Stimulated activated CD8-positive, alpha-beta memory T cell treated with anti-CD3 and anti-CD28 coated beads, Interleukin-15, amount 100 ng/mL, for 4 hours (primary cell): ENCODE data around the gene HOXA7.

ENCODE experiments used
- DNase-seq, 2 donors: peaks; one replicate each; pipeline ENCODE4 v3.0.0-alpha.2; 2020; ENCODE audit warnings: low read depth in 2 of 2

HOXA7 gene

DNA sequence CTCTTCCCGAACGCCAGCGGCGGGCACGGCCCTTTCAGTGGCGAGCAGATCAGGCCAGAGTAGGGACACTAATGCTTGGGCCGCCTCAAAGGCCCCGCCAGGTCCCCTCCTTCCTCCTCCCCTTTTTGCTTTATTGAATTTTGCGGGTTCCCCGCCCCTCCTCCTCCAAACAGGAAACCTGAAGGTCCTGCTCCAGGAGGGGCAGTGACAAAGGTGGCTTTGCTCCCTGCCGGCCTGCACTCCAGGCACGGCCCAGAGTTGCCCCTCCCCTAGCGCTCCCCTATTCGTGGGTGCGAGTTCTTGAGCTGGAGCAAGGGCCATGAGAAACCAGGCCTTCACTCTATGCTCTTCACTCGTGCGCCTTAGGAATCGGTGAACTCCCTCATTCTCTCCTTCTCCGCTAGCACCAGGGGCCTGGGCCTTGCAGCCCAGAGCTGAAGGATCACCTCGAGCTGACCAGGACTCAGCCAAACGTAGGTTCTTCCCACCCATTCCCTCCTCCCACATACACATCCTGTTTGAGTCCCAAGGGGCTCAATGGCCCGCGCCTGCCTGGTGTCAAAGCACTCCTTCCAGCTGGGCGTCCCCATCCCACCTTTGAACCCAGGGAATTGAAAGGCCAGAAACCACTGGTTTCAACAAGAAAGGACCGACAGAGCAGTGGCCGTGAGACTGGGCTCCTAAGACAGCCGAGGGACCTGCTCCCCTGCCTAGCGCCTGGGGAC lies 8.3 kb downstream of the HOXA7 start:
- DNase-seq, result no peak

DNA sequence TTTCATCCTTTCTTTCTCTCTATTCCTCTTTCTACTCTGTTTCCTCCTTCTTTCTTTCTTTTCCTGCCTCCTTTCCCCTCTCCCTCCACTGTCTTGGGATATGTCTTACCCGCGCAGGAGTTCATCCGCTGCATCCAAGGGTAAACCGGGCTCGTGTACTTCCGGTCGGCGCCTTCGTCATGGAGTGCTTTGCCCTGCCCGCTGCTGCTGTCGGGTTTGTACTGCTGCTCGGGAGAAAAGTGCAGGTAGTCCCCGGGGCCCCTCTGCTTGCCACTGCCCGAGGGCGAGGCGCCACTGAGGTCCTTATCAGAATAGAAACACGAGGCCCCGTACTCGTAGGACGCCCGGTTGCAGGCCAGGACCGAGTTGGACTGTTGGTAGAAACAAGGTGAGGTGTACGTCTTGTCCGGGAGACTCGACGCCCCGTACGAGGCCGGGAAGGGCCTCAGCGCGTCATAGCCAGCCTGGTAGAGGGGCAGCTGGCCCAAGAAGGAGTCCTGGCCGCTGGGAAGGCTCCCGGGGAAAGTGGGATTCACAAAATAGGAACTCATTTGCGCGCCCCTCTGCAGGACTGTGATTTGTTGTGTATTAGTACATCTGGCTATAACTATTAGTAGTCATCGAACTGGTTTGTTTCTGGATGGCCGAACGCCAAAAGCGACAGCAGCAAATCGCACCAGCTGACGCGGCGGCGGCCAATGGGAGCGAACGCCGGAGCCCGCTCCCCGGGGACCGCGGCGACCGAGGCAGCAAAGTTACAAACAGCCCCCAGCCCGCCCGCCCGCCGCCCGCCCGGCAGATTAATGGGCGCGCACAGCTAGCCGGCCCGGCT lies 9.1 kb downstream of the HOXA7 start, which contains the start of gene HOXA6:
Gene HOXA6, minus strand, starts transcription at position 576 of the 832 bp plus-strand sequence. Its CDS starts 25 bp downstream, at position 551.
- no peak for DNase-seq

DNA sequence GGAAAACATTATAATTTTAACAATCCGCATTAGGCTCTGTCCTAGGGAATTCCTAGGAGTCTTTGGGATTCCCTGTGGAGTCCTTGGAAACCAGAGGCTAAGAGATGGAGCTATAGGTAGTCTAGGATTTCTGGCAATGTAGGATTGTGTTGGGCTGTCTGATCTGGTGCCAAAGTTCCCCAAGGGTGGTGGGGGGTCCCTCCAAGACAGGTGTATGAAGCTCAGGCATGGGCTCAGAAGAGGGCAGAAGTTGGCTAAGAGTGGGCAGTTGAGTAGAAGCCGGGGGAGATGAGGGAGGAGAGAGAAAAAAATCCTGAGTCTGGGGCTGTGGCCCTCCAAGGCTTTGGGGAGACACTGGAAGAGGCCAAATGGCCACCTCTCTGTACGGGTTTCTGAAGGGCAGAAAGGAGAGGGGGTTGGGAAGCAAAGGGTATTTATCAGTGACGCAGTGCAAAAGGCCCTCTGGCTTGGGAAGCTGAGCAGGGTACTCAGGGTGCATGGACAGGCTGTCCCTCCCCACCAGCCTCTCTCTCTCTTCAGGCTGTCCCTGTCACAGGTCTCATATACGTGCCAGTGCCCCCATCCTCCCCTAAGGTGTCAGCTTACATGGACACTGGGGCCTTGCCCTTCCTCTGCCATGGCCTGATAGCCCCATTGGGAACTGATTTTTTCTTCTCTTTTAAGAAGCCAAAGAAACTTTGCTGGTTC lies 9.8 kb downstream of the HOXA7 start:
- DNase-seq, result no peak

DNA sequence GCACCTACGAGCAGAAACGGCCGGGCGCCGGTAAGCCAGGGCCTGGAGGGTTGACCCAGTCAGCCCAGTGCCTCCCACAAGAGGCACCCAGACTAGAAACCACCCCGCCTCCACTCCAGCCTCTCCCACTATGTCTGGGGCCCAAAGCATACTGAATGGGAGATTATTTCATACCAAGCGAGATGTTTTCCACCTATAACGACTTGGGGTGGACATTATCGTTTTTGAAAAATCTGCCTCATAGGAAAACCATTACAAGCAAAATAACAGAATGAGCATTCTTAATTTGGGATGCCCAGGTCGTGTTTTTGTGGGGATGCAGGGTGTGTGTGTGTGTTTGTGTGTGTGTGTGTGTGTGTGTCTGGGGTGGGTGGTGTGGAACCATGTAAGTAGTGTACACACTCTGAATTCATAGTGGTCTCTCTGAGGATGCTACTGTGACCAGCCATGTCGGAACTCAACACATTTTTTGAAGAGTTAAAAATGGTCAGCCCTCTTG lies 10.5 kb downstream of the HOXA7 start:
- no peak for DNase-seq

DNA sequence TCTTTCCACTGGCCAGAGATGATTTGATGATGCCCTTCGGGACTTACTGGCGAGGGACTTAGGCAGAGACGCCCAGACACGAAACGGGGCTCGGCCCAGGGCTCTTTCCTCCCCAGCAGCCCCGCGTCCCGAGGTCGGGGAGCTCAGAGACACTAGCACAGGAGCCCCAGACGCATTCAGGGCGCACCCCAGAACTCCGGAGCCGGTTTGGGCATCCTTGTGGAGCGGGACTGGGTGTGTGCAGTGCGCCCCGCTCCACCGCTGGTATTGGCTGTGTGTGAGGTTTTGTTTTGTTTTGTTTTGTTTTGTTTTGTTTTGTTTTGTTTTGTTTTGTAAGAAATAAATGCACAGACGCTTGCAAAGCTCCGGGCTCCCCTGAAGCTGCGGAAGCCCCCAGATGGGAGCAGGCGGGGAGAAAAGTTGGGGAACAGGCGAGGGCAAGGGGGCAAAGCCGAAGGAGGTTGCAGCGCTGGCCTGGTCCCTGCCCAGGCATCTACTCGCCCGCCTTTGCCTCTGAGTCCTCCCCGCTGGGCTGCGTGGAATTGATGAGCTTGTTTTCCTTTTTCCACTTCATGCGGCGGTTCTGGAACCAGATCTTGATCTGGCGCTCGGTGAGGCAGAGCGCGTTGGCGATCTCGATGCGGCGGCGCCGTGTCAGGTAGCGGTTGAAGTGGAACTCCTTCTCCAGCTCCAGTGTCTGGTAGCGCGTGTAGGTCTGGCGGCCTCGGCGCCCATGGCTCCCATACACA lies 11.1 kb downstream of the HOXA7 start:
- DNase-seq, result no peak

DNA sequence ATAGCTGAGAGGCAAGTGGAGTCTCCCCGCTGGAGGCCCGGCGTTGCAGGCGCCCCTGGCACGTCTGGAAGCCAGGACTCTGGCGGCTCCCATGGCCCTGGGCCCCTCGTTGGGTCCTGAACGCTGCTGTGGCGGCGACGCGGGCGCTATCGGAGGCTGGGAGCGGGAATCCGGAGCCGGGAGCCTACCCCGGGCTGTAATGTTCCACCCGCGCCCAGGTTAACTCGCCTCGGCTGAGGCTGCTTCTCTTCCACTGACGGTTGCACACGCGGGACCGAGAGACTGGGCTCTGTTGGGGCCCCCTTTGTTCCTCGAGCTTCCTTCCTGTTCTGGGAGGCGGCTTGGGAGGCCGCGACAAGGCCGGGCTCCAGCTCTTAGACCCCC lies 11.7 kb downstream of the HOXA7 start:
- no peak for DNase-seq

DNA sequence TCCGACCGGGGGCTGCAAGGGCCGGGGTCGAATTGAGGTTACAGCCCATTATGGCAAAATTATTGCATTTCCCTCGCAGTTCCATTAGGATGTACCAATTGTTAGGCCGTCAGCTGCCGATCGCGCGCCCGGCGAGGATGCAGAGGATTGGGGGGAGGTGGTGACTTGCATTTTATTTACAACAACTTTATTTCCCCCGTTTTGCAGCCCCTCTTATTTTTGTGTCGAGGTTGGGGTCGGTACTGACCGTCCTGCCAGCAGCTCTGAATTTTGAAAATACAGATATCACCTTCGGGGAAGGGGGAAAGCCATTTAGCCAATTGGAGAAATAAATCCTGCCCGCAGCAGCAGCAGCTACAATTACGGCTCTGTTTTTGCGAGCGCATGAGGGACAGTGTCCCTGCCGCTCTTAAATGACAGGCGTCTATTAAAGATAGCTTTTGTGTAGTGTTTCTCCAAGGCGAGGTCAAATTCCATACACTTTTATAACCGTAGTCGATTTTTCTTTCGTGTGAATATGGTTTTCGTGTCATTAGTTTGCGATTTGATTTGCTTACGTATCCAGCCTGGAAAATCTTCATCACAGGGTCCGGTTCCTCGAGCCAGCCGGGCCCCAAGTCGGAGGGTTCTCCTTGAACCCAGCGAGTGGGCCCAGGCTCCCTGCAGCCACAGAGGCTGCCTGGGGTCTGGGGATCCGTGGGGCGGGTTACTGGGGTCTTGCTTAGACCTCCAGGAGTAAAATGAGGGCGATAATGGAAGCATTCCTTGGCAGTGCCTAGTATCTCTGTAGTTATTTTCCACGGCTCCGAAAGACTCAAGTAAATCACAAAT lies 12.3 kb downstream of the HOXA7 start:
- no peak for DNase-seq

DNA sequence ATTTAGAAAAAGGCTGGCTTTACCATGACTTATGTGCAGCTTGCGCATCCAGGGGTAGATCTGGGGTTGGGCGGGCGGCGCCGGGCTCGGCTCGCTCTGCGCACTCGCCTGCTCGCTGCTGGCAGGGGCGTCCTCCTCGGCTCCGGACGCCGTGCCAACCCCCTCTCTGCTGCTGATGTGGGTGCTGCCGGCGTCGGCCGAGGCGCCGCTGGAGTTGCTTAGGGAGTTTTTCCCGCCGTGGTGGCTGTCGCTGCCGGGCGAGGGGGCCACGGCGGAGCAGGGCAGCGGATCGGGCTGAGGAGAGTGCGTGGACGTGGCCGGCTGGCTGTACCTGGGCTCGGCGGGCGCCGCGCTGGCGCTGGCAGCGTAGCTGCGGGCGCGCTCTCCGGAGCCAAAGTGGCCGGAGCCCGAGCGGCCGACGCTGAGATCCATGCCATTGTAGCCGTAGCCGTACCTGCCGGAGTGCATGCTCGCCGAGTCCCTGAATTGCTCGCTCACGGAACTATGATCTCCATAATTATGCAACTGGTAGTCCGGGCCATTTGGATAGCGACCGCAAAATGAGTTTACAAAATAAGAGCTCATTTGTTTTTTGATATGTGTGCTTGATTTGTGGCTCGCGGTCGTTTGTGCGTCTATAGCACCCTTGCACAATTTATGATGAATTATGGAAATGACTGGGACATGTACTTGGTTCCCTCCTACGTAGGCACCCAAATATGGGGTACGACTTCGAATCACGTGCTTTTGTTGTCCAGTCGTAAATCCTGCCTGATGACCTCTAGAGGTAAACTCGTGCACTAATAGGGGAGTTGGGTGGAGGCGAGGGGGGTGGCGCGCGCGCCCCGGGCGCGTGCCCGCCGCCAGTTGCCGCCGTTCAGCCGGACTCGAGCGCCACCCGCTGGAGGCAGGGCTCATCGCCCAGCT lies 13.2 kb downstream of the HOXA7 start, which contains the start of gene HOXA5:
Gene HOXA5, minus strand, starts transcription at position 659 of the 927 bp plus-strand sequence. Its CDS starts 74 bp downstream, at position 585.
- DNase-seq, result no peak

DNA sequence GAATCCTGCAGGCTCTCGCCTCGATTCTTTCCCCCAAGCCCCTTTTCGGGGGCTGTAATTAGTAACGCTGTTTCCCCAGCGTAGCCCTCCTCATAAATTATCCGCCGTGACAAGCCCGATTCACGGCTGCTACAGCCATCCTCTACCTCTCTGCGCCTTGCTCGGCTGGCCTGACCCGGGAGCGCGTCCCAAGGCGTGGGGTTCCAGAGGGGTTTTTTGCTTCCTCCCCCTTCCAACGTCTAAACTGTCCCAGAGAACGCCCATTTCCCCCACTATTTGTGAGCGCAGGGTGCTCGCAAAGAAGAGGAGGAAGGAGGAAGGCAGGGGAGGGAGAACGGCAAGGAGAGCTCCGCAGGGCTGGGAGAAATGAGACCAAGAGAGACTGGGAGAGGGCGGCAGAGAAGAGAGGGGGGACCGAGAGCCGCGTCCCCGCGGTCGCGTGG lies 13.9 kb downstream of the HOXA7 start:
- DNase-seq, result no peak

DNA sequence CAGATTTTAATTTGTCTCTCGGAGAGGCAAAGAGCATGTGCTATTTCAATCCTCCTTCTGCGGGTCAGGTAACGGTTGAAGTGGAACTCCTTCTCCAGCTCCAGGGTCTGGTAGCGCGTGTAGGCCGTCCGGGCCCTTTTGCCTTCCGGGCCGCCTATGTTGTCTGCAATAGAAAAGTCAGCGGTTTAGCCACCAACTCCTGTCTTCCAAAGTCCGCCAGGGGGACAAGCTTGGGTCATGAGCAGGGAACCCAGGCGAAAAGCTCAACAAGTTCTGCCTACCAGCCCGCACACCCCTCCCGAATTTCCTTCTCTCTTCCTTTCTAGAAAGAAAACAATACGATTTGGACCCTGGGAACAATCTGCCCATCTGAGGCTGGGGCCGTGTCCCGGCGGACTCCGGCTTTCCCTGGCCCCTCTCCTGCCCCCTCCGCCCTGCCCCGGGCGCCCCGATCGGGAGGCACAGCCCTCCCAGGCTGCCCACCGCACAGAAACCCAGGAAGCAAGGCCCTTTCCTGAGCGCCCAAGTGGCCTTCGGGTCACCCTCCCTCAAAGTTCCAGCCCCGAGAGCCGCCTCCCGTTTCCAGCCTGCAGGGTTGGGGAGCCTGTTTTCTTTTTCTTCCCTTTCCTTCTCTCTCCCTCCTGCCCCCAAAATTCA lies 14.4 kb downstream of the HOXA7 start:
- no peak for DNase-seq

DNA sequence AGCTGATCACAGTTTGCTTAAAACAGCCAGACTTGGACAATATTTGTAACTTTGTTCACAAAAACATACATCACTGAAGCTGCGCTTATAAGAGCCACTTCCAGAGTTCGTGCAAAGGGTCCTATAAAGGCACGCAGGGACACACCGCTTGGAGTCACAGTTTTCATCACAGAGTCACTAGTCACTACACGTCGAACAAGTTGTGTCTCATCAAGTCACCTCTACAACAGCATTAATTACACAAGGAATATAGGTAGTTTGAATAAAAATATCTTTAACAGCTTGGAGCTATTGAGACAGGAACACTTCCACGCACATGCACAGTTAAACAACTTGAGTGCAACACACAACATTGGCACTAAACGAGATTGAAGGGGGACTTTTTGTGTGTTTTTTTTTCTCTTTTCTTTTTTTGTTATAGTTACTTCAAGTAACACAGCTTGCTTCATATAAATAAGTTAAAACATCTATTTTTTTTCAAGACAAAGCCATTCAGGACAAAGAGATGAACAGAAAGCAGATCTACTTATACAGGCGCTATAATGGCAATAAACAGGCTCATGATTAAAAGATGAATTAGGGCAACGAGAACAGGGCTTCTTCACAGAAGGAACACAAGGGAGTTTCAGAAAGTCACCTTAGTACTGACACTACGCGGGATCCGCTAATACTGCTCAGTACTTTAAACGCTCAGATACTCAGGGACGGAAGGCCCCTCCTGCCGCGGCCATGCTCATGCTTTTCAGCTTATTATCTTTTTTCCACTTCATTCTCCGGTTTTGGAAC lies 15.1 kb downstream of the HOXA7 start:
- DNase-seq, result no peak

DNA sequence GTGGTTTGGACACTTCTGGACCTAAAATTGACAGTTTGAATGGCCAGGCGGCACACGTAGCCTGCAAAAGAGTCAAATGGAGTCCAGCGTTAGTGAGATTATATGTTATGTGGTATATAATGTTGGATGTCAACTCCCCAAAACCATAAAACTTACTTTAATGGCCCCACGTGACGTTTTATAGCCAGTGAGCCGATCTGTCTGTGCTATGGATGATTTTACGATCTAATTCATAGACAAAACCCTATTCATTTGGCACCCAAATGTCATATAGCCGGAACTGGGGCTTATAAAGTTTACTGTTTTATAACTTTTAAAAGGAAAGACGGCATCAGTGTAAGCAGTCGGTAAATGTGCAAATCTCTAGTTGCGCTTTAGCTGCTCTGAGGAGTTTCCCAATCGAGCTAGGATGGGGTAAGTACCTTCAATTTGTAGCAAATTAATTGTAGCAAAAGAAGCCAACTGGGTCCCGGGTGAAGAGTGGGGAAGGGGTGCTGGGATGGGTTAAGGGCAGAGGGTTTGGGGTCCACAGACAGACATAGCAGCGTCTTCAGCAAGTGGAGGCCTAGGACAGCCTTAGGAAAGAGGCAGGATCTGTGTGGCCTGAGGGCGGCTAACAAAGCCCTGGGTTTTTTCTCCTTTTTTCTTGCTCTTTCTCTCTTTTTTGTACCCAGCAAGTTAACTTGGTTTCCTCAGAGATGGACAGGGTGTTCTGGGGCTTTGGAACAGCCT lies 16.2 kb downstream of the HOXA7 start:
- no peak for DNase-seq

DNA sequence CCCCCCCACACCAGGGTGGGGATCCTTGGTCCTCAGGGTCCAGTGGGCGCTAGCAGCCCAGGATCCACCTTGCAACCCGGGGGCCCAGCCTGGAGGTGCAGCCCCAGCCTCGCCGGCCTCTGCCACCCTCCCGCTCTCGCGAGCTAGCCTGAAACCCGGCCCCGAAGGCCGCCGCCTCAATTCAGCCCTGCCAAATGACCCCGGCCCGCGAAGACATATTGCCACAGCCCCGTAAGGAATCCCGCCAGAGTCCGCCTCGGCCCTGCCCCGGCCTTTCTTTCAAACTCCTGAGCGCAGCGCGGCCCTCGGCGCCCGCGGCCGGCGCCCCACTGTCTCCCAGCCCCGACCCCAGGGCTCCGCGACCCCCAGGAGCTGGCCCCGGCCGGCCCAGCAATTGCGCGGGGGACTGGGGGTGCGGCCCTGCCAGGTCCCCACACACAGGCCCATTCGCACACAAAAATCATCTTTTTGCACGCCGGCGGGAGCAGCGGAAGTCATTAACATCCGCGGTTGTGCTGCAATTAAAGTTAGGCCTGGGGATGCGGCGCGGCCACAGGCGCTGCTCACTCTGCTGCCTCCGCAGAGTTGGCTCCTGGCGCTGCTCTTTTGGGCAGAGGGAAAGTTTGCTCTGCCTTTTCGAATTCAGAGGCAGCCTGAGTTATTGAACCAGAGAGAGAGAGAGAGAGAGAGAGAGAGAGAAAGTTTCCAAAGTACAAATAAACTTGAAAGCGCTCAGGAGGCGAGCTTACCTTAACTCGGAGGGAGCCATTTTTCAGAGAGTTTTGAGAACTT lies 16.9 kb downstream of the HOXA7 start:
- DNase-seq, result no peak

DNA sequence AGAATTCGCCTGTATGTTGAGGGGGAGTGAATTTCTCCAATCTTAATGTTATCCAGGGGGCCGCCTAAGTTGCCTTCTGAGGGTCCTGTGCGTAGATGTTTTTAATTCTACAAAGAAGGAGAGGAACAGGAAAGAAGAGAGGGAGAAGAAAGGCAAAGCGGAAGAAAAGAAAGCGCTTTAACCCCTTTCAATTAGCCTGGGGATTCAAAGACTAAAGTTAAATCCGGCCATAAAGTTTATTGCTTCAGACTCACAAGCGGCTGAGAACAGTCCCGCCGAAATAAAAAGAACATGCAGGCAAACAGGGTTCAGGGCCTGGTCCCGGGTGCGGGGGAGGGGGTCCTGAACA lies 17.5 kb downstream of the HOXA7 start:
- DNase-seq, result no peak

DNA sequence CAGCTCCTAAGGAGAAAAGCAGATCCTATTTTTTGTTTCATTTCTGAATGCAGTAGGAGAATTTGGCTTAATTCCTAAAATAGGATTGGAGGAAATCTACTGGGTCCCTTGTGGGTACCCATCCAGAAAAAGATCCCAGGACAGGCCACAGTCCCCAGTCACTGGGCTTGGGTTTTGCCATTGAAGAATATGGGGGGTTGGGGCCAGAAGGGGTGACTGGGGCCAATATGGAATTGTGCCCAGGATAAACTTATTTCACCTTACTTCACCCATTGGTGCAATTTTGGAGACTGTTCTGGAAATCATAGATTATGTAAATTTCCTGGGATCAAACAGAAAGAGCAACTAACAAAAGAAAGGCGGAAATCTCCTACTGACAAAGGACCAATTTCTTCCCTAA lies 18.0 kb downstream of the HOXA7 start:
- DNase-seq, result no peak

DNA sequence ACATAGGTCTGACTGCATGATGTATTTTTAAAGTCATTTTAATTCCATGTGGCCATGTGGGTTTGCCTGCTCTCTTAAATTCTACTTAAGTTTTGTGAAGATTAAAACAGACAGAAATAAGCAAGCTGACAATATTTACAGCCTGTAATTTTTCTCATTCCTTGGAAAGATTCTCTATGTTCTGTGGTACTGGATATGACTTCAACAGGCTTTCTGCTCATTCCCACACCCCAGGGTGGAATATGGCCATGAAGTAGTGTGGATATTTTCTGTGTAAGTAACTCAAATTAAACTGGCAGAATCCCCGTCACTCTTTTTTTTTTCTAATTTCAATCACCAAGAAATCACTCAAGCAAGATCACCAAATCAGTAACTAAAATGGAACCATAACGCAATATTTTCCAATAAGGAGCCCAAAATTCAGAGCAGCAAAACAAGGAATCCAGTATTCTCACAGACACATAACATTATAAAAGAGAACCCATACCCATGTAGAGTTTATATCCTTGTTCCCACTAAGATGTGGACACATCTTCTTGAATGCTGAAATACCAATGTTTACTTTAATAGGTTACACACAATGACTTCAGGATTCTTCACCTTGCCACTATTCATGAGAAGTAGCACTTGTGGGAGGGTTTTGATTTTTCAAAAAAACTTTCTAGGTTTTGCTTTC lies 18.7 kb downstream of the HOXA7 start:
- DNase-seq, result no peak
